GM21717 (cell line): ENCODE measurements around the gene MACROH2A2.

ENCODE experiments used
- ATAC-seq: cut with Tn5 transposase; IDR thresholded peaks from one replicate; pipeline ENCODE4 v1.9.1; 2021; ENCODE audit warnings: mild to moderate bottlenecking, moderate library complexity; ENCODE audit not compliant: unreplicated experiment

MACROH2A2 gene

DNA sequence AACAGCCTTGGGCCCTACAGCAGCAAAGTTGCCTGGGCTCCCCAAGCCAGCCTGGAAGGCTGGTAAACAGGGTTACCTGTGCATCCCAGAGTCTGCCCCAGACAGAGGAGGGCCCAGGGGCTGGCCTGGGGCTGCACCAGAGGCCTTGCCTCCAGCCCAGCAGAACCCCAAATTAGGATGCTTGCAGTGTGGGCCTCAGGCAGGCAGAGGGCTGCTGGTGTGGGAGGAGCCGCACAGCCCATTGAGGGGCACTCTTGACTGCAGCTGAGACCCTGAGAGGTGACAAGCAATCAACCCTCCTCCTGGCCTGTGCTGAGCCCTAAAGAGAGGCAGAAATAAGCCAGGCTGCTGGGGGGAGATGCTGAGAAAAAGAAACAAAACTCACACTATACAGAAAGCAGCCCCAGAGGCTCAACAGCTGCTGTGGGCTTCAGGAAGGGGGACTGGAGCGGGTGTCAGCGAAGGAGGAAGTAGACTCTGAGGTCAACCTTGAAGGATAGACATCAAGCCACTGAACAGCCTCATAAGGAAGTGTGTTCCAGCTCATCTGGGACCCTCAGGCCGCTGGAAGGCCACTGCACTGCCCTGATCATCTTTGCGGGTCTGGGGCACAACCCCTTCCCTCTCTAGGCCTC, 73.4 kb downstream of the MACROH2A2 start:
- no peak for ATAC-seq

DNA sequence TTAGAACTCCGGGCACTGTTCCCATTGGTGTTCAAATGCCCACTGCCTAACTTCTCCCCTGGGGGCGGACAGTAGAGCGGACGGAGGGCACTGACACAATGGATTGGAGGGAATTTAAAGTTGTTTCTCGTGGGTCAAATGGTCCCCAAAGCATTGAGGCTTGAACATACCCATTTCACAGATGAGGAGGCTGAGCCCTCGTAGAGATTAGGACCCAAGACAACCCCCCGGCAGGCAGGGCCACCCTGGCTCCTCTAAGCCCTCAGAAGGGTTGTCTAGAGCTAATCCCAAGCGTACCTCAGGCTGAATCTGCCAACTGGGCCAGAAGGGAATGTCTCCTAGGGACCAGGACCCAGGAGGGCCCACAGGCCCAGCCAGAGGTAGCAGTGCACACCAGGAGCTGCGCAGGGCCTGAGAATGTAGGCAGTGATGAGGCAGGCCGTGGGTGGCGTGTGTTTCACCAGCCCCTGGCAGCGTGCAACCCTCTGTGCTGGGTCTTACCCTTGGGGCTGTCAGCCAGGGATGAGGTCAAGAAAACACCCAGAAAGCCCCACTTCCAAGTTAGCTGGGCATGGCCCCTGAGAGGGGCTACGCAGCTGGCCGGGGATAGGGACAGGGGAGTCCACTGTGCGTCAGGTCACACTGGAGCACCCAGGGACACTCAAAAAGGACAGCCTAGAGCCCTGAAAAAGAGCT, 74.2 kb downstream of the MACROH2A2 start:
- no peak for ATAC-seq

DNA sequence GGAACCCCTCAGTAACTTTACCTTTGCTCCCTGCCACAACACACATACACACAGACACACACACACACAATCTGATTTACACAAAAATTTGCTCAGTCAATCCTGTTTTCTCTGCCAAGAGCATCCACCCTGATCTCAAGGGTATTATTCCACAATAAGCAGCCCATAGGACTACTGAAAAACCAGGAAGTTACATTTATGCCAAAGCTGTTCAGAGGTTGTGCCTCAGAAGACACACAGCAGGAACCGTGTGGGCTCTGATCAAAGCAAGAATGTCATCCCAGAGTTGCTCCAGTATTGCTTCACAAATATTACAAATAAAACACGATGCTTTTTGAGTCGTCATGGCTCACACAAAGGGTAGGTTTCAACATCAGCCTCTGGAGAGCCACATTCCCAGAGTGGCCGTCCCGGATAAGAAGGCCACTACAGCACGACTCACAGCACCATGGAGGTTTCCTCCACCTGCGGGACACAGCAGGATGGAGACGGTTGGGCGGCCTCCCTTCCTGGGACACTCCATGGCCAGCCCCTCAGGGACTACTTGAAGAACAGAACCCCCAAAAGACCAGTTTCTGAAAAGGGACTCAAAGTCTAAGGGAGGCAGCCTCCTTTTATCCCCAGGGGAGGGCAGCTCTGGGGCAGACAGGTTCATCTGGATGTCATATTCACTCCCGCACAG, 78.4 kb downstream of the MACROH2A2 start:
- no peak for ATAC-seq

DNA sequence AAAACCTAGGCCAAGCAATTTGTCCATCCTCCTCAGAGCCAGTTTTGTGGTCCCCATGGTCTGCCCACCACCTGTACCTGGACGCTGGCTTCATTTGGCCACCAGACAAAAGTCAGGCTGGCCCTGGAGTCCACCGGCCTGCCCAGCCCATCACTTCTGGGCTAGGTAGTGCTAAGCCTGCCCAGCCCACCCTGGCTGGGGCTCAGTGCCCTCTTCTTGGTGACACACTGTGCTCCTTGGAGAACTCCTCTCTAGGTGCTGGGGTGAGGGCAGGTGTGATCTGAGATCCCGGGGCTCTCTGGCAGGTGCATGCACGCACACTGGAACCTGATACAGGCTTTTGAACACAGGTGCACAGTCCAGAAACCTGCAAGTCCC, 78.9 kb downstream of the MACROH2A2 start:
- no peak for ATAC-seq

DNA sequence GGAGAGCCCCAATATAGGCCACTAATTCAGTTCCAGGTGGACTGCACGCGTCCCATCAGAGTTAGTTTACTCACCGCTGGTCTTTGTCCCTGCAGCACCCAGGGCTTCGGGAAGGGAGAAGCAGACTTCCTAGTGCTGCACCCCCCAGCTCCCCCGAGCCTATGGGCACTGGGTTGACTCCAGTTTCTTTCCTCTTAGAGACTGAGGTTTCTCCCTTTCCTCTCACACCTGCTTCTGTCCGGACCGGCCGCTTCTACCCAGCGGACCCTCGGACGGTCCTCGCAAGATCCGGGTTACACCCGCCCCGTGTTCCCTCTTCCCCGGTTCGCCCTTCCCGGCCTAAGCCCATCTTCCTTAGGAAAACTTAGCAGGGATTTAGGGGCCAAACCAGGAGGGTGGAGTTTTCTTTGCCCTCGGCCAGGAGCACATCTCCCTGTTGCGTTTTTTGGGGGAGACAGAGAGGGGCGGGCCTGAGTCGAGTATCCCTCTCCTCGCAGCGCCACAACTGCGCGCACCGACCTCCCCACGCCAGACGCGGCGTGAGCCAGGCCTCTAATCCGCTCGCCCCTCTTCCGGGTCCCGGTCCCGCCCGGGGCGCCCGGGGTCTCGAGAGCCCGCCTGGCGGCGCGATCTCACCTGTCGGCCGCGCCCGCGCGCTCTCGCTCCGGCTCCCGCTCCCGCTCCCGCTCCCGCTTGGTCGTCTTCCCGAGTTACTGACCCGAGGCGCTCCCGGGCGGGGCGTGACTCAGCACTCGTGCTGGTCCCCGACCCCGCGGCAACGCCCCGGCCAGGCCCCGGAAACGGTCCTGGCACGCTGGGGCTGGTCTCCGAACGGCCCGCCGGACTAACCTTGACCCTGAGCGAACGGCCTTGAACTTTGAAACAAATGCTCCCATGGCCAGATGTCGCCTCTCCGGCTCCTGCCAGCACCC, 79.7 kb downstream of the MACROH2A2 start, which contains the start of gene AIFM2:
TSS of gene AIFM2 (minus strand) at position 728 of the 932 bp plus-strand sequence. CDS start 8,741 bp downstream, outside the sequence.
- peak; percentile 75 for ATAC-seq

DNA sequence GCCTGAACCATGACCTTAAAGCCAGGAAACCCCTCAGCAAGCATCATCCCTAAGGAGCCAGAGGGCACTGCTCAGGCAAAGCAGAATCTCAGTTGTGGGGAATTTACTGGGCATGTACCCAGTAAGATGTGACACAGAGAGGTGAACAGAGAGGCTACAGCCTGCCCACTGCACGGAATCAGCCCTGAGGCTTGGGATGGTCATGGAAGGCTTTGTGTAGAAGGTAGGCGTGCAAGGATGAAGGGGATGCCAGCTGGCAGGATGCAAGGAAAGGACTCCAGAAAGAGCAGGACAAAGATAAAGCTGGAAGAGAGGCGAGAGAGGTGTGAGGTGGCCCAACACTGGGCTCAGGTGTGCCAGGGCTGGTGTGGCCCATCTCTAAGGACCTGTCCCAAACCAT, 82.4 kb downstream of the MACROH2A2 start:
- ATAC-seq: no peak

DNA sequence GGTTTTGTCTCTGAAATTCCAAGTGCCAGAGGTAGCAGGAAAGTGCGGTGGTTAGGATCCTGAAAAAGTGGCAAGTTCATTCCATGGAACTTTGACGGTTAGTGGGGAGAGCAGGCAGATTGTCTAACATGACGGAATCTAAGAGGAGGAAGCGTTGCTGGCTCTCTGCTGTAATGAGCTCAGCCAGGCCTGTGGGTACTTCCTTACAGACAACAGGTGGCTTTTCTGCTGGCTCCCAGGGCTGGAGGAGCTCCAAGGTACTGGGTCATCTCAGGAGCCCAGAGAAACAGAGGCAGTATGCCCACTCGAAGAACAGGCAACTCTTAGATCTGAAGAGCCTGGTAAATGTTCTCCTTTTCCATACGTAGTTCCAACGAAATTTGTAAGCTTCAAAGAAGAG, 83.0 kb downstream of the MACROH2A2 start:
- no peak for ATAC-seq

DNA sequence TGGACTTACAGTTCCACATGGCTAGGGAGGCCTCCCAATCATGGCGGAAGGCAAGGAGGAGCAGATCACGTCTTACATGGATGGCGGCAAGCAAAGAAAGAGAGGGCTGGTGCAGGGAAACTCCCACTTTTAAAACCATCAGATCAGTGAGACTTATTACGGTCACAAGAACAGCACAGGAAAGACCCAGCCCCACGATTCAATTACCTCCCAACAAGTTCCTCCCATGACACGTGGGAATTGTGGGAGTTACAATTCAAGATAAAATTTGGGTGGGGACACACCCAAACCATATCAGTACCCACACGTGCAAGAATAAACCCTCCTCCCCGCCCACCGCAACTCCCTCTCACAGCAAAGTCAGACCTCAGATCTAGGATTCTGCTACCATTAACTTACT, 84.5 kb downstream of the MACROH2A2 start:
- no peak for ATAC-seq

DNA sequence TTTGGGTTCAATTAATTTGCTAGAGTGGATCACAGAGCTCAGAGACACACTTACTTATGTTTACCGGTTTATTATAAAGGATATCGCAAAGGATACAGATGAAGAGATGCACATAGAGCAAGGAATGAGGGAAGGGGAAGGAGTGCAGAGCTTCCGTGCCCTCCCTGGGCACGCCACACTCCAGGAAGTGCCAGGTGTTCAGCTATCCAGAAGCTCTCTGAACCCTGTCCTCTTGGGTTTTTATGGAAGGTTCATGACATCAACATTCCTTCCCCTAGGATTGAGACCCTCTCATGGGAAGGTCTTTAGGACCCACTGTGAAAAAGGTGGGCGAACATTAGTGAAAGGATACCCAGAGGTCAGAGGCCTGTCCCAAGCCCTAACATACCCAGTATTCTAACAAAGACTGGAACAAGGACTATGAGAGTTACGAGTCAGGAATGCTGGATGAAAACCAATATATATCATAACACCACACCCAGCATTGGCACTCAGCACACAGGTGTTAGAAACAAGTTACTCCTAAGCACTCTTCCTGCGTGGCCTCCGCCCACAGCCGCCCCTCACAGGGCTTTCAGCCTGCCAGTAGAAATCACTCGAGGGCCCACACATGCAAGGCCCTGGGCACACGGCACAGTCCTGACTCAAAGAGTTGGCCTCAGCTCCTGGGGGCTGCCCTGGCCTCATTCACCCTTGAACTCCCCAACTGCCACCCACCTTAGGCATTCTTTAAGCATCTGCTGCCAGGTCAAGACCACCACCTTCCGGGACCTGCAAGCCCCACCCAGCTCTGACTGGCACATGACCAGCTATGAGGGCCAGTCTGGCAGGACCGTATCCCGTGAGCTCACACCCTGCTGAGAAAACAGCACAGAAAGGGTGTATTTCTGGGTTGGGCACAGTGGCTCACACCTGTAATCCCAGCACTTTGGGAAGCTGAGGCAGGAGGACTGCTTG, 85.6 kb downstream of the MACROH2A2 start:
- no peak for ATAC-seq

DNA sequence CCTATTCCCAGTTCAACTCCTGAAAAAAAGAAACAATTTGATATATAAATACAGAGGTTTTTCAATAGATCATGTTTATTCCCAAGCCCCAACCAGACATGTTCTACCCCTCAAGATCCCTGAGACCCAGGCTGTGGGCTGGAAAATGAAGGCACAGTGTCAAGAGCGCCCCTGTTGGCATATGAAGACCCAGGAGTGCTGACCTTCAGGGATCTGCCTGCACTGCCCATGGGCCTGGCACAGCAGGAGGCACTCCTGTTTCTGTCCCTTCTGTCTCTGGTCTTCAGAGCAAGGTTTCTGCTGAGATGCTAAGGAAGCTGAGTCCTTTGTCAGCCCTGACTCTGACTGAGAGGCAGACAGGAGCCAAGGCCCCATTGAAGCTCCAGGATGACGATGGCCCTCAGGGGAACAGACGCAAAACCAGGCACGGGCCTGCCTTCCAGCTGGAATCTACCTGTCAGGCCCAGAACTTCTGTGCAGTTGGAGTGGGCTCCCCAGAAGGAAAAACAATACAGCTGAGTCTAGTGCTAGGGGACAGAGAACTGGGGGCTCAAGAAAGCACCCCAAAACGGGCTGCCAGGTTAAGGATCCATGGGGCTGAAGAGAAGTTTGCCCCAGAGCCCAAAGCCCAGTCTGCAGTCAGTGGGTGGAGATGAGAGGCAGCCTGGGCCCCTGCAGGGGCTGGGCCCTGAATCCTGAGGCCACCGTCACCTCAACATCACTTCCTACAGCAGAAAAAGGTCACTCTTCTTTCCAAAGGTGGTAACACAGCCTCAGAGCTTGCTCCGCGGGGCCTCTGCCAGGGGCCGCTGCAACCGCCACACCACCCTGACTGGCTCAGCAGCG, 86.7 kb downstream of the MACROH2A2 start:
- no peak for ATAC-seq

DNA sequence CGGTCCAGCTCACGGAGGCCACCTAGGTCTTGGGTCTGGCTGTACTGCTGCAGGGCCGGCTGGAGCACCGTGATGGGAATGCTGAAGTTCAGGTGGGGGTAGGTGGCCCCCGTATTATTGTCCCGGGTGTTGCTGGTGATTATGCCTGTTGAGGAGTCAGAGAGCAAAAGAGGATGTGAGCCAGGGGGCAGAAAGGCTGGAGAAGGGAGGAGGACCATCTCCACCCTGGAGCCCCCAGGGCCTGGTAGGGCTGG, 87.3 kb downstream of the MACROH2A2 start:
- ATAC-seq: no peak

DNA sequence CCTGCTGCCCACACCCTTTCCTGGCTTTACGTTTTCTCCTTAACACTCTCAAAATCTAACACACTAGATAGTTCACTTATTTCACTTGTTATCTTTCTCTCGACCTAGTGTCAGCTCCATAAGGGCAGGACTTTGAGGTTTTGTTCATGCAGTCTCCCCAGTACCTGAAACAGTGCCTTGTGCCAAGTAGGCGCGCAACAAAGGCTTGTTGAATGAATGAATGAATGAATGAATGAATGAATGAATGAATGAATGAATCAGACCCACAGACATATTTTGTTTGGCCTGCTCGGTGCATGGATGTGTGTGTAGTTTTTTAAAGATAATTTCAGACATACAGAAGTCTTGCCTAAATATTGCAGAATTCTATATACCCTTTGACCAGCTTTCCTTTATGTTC, 87.7 kb downstream of the MACROH2A2 start:
- ATAC-seq: no peak

DNA sequence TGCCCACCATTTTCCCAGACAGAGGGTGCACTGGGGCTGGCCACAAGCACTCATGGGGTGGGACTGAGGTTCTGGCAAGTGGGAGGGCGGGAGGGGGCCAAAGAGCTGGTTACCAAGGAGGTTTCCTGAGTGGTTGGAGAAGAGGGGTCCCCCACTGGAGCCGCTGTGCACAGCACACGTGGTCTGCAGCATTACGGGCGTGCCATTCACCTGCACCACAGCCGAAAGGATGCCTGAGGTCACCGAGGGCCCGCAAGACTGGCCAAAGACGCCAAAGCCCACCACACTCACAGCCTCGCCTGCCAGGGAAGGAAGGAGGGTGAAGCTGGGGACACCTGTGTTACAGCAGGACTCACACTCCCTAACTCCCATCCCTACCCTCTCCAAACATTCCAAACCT, 89.9 kb downstream of the MACROH2A2 start:
- no peak for ATAC-seq

DNA sequence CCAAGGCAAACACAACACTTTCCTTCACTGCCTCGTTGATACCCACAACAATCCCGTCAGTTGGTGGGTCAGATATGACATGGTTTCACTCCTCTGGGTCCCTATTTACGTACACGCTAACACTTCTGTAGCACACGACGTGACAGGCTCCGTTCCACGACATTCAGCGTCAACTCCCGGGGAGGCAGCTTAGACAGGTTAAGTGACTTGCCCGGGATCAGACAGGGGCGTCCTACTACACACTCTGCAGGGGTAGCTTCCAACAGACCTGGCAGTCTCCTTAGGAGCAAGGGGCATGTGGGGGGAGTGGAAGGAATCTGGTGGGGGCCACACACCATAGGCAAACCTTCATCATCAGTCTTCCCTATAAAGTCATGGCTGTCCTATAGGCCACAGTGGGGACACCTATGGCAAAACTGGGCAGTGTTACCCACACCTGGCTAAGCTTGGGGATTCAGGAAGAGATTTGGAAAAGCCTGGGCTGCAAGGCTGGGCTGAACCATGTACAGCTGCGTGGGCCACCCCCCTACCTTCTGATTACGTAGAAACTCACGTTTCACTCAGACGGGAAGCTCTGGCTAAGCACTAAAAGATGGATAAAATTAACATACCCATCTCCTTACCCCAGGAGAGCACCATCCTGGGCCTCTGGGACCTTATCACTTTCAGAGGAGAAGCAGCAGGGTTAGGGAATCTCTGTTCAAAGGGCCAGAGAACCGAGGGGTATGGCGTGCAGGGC, 91.9 kb downstream of the MACROH2A2 start:
- ATAC-seq: no peak

DNA sequence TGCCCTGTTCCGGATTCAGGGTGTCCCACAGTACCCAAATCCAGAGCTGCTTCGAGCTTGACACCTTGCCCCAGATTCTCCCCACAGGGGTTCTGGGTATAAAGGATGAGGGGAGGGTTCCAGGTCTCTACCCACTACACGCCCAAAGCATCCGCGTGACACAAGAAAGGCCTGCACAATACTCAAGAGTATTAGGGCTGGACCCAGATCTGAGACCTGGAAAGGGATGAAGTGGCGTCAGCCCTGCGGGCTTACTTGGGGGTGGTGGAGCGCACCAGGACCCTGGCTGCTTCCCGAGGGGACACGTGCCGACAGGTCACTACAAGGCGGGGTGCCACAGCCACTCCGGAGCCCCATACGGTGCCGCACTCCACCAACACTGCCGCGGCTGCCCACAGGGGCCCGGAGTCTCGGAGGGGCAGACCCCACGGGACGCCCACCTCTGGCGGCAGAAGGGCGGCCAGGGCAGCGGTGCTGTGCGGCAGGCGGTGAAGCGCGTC, 92.6 kb downstream of the MACROH2A2 start:
- peak; percentile 9 for ATAC-seq

DNA sequence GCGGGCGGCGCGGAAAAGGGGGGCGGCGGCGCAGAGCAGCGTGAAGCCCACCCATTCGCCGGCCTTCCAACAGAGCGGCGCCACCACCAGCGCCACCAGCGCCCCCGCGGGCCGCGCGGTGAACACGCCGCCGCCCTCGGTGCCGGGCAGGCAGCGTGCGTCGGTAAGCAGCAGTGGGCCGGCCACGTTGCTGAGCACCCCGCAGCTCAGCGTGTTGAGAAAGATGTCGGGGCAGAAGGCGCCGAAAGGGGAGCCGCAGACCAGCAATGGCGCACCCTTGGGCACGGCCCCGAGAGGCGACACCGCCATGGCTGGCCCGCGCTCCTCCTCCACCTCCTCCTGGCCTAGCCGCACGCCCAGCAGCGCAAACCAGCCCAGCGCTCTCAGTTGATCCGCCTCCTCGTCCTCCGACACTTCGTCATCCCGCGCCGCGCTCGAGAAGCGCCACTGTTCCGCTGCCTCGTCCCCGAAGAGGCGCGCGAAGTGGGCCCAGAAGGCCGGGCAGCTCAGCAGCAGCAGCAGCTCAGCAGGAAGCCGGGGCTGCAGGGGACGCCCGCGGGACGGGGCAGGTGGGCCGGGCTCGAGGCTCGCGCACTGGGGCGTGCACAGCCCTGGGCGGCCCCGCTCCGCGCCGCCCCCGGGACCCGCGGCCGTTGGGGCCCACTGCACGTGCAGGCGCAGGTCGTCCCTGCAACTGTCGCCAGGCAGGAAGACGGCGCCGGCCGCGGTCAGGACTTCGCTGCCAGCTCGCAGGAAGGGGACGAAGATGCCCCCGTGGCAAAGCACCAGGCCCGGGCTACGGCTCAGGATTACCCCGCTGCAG, 93.2 kb downstream of the MACROH2A2 start:
- ATAC-seq: peak; percentile 48

DNA sequence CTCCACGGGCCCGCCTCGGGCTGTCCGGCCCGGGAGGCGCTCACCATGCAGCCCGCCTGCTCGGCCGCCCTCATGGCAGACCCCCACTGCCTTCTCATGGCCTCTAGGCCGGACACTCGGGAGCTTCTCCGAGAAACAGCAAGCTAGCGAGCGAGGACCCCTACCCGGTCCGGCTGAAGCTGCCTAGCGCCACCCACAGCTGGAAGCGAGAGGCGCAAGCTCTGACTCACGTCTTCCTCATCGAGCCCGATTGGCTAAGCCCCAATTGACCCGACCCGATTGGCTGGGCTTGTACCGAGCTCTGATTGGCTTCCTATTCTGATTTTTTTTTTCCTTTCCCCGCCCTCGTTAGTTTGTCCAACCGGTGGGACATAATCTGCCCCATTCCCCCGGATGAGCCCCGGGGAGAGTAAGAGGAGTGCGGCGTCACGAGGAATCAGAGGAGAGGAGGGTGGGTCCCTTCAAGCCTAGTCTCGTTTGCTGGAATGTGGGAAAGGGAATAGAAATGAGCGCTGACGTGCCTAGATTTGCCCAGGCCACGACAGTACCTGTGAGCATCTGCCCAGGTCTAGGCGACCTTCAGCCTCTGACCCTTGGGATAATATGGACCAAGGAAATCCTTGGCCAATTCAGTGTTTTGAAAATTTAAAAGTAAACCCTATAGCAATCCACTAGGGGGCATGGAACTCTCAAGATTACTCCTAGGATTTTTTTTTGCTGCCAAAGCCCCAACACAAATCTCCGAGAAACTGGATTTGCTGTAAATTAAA, 94.0 kb downstream of the MACROH2A2 start, which contains the start of gene TYSND1:
TSS of gene TYSND1 (minus strand) at position 212 of the 770 bp plus-strand sequence. CDS start at position 98, 114 bp downstream.
- peak; percentile 88 for ATAC-seq
